GM19463 (cell line): ENCODE results near the gene SLC18B1.

Source experiments
- ATAC-seq: cut with Tn5 transposase; IDR thresholded peaks from one replicate; pipeline ENCODE4 v1.9.1; 2021; ENCODE audit warnings: mild to moderate bottlenecking, moderate library complexity; ENCODE audit not compliant: unreplicated experiment

Gene SLC18B1

DNA sequence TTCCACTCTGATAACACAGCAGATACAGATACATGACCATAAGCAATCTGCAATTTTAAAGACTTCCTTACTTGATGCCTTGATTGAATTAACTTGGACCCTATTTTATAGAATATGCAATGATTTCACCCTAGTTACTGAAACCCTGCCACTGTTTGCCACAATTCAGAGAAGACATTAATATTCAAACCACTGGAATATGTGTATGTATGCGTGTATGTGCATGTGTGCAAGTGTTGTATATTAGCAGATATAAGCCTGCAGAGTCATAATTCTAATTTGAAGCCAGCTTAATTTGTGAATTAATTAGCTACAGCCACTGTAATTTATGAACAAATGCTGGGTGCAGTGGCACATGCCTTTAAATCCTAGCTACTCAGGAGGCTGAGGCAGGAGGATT is 50.0 kb downstream of the SLC18B1 start:
- ATAC-seq = no peak

DNA sequence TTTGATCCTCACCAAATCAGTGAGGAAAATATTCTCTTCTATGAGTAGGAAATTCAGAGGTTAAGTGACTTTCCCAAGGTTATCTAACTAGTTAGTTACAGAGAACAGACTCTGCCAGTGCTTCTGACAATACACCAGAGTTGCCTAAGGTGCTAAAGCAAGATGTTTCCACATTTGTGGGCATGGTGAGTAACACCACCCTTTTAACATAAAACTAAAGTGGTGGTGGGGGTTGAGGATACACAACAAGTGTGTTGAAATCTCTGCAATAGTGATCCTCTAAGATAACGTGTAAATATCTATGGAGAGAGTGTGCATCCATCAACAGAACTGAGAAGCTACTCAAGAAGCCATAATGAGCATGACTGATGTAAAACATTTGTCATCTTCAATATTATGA is 52.4 kb downstream of the SLC18B1 start:
- ATAC-seq = no peak

DNA sequence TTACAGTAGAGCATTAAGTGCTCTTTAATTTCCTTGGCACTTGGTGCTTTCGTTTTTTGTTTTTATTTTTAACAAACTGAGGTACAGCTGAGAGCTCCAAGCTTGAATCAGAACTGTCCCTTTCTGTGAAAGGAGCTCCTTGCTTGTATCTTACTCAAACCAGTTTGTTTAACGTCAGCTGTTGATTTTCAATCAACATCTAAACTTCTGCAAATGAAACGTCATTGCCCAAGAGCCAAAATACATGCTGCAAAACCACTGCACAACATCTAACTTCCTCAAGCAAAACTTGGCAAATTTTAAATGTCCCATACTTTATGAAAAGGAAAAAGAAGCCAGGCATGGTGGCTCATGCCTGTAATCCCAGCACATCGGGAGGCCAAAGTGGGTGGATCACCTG is 55.9 kb downstream of the SLC18B1 start:
- no peak for ATAC-seq

DNA sequence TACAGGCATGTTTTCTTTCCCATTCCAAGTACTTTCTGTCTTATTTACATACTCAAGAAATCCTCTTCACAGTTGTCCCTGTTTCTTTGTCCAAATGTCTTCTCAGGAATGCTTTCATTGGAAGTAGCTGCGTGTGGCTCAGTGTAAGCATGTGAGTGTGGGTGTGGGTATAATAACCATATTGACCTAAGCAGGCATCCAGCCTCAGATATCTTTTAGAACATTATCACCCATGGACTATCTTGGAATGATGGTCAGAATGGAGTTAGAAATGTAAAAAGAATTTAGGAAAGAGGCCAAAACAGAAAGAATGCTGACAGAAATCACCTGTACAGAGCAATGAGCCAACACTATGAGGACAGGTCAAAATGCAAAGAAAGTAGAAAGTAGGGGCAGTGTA is 57.2 kb downstream of the SLC18B1 start:
- no peak for ATAC-seq

DNA sequence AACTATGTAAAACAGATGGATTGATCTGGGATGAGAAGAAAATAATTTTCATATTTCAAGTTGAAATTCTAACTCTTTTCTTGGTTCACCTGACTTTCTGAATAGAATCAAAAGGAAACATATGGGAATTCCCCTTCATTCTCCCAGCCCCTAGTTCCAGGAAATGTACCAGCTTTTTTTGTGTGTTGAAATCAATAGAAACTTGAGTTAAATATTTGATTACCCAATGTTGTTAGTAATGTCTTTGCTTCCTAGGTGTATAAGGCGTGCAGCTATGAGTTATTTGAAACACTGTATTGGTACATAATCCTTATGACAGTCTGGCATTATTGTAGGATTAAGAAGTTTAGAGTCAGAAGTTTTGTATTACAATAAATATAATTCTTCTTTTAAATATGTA is 62.2 kb downstream of the SLC18B1 start:
- no peak for ATAC-seq

DNA sequence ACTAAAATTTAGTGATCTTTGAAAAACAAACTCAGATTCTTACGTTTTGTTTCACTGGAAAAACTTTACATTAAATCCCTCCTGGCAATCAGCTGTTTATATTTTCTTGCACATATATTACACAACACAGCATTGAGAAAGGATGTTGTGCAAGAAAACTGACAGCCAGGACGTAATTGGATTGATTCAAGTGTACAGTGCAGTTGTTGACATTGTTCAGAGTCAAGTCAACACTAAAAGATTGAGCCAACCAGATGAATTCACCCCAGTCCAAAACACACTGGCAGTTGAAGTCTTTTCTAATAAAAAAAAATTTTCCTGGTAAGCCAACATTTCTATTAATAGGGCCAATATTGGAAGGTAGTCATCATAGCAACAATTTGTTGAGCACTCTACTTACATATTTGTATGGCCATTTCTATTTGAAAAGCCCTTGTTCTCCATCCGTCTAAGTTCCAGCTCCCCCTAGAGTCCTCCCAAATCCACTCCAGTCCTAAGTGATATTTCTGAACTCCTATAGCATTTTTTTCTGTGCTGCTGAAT is 63.7 kb downstream of the SLC18B1 start:
- no peak for ATAC-seq

DNA sequence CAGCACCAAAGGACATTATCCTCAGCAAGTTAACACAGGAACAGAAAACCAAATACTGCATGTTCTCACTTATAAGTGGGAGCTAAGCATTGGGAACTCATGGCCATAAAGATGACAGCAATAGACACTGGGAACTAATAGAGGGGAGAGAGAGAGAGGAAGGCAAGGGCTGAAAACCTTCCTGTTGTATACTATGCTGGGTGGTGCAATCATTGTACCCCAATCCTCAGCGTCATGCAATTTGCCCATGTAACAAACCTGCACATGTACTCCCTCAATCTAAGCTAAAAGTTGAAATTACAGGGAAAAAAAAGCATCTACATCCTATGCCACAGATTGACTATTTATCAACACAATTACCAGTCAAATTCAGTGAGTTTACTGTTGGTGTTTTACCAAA is 64.6 kb downstream of the SLC18B1 start:
- no peak for ATAC-seq

DNA sequence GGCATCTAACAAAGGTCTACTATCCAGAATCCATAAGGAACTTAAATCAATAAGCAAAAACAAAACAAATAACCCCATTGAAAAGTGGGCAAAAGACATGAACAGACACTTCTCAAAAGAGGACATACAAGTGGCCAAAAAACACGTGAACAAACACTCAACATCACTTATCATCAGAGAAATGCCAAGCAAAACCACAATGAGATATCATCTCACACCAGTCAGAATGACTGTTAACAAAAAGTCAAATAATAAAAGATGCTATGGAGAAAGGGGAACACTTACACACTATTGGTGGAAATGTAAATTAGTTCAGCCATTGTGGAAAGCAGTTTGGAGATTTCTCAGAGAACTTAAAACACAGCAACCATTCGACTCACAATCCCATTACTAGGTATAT is 65.2 kb downstream of the SLC18B1 start:
- no peak for ATAC-seq

DNA sequence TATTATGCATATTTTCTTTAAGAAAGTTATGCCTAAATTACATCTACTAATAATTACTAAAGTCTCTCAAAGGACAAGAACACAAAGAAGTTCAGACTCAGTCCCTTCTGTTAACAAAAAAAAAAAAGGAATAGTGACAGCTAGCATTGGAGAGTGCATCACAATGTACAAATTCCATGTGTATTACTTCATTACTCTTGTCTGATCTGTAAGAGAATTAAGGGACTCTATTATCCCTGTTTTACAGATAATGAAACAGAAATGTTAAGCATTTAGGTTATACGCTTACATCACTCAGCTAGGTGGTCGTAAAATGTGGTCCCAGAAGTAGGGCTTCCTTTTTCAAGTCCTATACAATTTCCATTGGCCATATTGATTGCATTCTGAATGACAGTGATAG is 67.4 kb downstream of the SLC18B1 start:
- no peak for ATAC-seq

DNA sequence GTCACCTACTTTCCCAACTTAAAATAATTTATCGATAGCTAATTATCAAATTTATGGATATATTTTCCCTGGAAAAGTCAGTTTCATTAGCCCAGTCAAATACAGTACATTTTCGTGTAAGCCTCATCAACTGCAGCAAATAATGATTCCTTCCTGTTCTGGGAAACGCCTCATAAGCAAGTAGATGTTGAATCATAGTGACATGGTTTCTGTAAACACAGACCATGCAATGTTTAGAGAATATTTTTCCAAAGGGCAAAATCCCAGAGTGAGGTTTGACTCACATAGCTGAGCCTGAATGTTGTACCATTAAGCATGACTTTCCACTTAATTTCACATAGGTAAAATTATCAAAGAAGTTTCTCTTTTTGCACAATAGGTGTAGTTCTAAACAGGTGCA is 67.9 kb downstream of the SLC18B1 start:
- ATAC-seq = no peak

DNA sequence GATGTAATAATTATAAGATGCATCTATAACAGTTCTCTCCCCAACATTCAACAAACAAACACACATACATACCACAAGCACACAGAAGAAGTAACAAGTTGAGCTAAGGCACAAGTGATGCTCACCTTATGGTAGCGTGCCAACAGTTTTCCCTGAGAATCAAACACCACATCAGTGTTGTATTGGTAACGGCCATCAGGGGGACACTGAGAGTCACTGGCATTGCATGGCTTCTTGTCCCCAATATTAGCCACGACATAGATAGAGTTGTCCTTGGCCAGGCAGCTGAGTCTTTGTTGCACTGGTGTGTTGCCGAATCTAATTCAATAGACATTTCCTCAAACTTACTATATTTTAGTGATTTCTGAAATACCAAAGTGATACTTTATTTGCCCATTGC is 69.8 kb downstream of the SLC18B1 start:
- ATAC-seq = no peak

DNA sequence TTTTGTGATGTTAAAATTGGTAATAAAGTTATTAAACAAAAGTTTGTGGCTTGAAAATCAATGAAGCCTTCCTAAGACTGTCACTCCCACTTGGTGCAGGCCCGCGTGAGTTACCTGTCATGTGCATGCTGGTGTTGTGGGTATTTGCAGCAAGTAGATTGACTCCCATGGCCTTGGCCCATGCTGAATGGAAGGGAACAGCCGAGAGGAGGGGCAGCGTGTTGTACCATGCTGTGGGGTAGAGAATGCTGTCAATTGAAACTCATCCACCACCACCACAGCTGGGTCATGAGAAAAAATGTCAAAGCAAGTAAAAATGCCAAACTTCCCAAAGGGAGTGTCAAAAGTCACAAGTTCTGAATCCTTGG is 71.8 kb downstream of the SLC18B1 start:
- no peak for ATAC-seq

DNA sequence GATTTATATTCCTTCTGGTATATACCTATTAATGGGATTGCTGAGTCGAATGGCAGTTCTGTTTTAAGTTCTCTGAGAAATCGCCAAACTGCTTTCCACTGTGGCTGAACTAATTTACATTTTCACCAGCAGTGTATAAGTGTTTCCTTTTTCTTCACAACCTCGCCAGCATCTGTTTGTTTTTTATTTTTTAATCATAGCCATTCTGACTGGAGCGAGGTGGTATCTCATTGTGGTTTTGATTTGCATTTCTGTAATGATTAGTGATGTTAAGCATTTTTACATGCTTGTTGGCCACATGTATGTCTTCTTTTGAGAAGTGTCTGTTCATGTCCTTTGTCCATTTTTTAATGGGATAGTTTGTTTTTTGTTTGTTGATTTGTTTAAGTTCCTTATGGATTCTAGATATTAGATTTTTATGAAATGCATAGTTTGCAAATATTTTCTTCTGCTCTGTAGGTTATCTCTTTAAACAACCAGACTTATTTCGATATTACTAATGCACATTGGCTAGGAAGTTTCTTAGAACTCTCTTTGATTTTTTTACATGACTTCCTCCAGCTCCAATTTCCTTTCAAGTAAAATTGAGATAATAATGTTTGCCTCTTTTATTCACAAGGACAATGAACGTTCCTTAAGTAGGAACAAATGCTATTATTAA is 72.4 kb downstream of the SLC18B1 start:
- ATAC-seq = peak; percentile 84

DNA sequence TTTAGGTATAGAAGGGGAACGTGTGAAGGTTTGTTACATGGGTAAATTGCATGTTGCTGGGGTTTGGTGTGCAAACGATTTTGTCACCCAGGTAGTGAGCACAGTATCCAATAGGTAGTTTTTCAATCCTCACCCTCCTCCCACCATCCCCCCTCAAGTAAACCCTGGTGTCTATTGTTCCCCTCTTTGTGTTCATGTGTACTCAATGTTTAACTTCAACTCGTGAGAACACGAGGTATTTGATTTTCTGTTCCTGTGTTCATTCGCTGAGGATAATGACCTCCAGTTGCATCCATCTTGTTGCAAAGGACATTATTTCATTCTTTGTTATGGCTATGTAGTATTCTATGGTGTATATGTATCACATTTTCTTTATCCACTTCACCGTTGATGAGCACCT is 73.0 kb downstream of the SLC18B1 start:
- ATAC-seq = no peak

DNA sequence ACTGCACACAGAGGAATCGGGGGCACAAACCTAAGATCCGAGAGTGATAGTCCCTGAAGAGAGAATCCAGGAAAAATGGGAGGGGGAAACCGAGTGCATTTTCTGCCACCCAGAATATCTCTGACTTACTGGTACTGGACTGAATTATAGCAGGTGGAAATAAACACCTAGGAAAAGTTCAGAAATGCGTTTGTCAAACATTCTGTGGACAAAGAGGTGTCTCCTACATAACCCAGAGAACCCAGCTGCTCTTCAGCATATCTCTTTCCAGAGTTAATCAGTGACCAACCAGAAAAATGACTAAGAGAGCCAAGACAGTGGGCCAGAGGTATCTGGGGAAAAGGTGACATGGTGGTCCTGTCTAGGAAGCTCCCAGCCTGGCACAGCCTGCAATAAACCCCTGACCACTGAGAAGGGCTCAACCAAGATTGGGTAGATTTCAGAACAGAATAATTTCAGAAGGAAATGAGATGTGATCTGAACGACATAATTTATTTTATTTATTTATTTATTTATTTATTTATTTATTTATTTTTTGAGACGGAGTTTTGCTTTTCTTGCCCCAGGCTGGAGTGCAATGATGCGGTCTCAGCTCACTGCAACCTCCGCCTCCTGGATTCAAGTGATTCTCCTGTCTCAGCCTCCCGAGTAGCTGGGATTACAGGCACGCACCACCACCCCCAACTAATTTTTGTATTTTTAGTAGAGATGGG is 78.5 kb downstream of the SLC18B1 start:
- no peak for ATAC-seq
